T-helper 1 cell (primary cell): ENCODE results near the gene CLK4.

ENCODE experiments used
- DNase-seq, 5 donors: peaks; one replicate each; pipeline ENCODE4 v3.0.0-alpha.2; 2012 to 2020
- total RNA-seq, 4 donors: gene quantifications; one replicate each; lab custom pipeline; 2026; lab: John Stamatoyannopoulos, UW

Gene CLK4
- 58.6 to 89.1 (median 69.5) reads per million in 4 donors for total RNA-seq

GRCh38 chr5:178626484-178627258 lies at the start of gene CLK4:
Gene CLK4 (minus strand): TSS chr5:178627050. CDS start chr5:178623416, 3,634 bp downstream.
- peak; percentile 92 to 96 (median 95) for DNase-seq

GRCh38 chr5:178675922-178676321 lies 49.1 kb upstream of the CLK4 start:
- DNase-seq: no peak

- DNase-seq: no peak
These were observed 47.5 kb upstream of the CLK4 start for GRCh38 chr5:178674334-178674733.

- DNase-seq: no peak
These were observed 47.0 kb upstream of the CLK4 start for GRCh38 chr5:178673801-178674295.

GRCh38 chr5:178672630-178673029 lies 45.8 kb upstream of the CLK4 start:
- DNase-seq: no peak

- no peak for DNase-seq
These were observed 44.8 kb upstream of the CLK4 start for GRCh38 chr5:178671602-178672144.

- DNase-seq: no peak
These were observed 43.6 kb upstream of the CLK4 start for GRCh38 chr5:178670351-178670885.

- DNase-seq: no peak
These were observed 41.7 kb upstream of the CLK4 start for GRCh38 chr5:178668579-178668978.

GRCh38 chr5:178667688-178668087 lies 40.8 kb upstream of the CLK4 start:
- no peak for DNase-seq

GRCh38 chr5:178667101-178667500 lies 40.3 kb upstream of the CLK4 start:
- DNase-seq: no peak

GRCh38 chr5:178664141-178664540 lies 37.3 kb upstream of the CLK4 start:
- DNase-seq: no peak

- DNase-seq: no peak
These were observed 35.7 kb upstream of the CLK4 start for GRCh38 chr5:178662541-178662860.

GRCh38 chr5:178661836-178662540 lies 35.1 kb upstream of the CLK4 start:
- DNase-seq: no peak

GRCh38 chr5:178651046-178651810 lies 24.4 kb upstream of the CLK4 start:
- DNase-seq: no peak

- DNase-seq: no peak
These were observed 23.4 kb upstream of the CLK4 start for GRCh38 chr5:178650214-178650613.

GRCh38 chr5:178649580-178649979 lies 22.7 kb upstream of the CLK4 start:
- no peak for DNase-seq

GRCh38 chr5:178644826-178645545 lies 18.1 kb upstream of the CLK4 start:
- DNase-seq: no peak

GRCh38 chr5:178642351-178642909 lies 15.6 kb upstream of the CLK4 start:
- no peak for DNase-seq

GRCh38 chr5:178641711-178642110 lies 14.9 kb upstream of the CLK4 start:
- no peak for DNase-seq

- DNase-seq: no peak
These were observed 13.6 kb upstream of the CLK4 start for GRCh38 chr5:178640331-178641045.
